ENCODE data around the gene PPP4R3B. TPM values are rescaled to one million over a fixed set of nuclear protein-coding genes. Genes with fewer than 3 reads are reported as not detected.
"Not testable (repeated sequence)": the region's sequence is repeated elsewhere in the genome, so short reads cannot be mapped to it uniquely, and the experiment has no call there.

Gene PPP4R3B
- total RNA-seq, 1 experiment from 2014 or later = 34.0 TPM

DNA sequence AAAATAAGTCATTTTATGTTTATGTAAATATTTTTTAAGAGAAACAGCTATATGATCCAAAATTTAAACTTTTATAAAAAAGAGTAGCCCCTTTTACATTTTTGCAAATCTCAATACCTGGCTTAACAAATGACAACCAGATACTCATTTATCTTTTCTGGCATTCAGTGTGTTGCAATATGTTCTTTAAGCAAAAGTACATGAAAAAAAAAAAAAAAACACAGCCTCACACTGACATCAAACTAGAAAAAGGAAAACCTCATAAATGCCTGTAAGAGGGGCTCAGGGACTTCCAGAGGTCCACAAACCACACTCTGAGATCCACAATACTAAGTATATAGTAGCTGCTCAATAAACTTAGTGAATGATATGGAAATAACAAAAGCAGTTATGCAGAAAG, 21.9 kb downstream of the PPP4R3B start:
- DNase-seq (ENCODE audit: low read depth) = no peak

GRCh38 chr2:55592130-55592529, 25.3 kb downstream of the PPP4R3B start:
- no peak for DNase-seq (ENCODE audit: low read depth)

DNA sequence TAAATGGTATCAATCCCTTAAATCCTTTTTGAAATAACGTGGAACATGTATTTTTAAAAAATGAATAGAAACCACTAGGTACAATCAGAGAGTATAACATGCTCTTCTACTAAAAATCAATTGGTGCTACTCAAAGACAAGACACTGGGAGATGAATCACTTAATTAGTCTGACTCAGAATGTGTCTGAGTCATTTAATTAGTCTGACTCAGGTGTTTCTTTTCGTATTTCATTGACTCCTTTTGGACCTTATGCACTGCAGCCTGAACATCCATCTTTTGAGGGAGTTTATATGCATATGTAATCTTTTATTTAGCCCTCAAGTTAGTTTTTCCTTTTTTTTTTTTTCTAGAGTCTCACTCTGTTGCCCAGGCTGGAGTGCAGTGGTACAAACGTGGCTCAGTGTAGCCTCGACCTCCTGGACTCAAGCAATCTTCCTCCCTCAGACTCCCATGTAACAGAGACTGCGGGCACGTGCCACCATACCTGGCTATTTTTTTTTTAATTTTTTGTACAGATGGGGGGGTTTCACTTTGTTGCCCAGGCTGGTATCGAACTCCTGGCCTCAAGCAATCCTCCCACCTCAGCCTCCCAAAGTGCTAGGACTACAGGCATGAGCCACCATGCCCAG, 26.5 kb downstream of the PPP4R3B start:
- peak; percentile 92 for DNase-seq (ENCODE audit: low read depth)

DNA sequence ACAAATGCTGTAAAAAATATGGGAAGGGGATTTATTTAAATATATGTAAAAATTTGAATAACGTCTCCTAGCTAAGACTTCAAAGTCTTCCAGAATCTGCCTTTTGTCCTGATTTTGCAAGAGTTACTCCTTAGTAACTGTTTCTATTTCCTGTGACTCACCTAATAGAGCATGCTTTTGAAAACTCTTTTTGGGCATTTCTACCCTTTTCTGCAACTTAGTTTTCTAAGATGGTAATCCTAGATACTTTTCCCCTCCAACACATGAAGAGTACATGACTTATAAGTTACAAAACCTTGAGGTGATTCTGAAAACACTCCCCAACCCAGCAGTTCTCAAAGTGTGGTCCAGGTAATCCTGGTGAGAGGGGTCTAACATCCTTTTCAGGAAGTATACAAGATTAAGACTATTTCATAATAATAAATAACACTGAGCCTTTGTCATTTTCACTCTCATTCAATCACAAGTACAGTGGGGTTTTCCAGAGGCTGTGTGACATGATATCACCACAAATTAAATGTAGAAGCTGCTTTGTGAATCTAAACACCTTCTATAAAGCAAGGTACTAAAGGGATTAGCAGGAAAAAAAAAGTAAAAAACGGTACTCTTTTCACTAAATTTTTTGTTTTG, 31.9 kb downstream of the PPP4R3B start:
- DNase-seq (ENCODE audit: low read depth) = peak; percentile 71

- DNase-seq (ENCODE audit: low read depth) = peak; percentile 61
Observed at GRCh38 chr2:55581874-55582547, 35.4 kb downstream of the PPP4R3B start.

GRCh38 chr2:55581435-55581834, 36.0 kb downstream of the PPP4R3B start:
- no peak for DNase-seq (ENCODE audit: low read depth)

GRCh38 chr2:55569002-55569401, 48.4 kb downstream of the PPP4R3B start:
- not testable (repeated sequence) for DNase-seq (ENCODE audit: low read depth)

DNA sequence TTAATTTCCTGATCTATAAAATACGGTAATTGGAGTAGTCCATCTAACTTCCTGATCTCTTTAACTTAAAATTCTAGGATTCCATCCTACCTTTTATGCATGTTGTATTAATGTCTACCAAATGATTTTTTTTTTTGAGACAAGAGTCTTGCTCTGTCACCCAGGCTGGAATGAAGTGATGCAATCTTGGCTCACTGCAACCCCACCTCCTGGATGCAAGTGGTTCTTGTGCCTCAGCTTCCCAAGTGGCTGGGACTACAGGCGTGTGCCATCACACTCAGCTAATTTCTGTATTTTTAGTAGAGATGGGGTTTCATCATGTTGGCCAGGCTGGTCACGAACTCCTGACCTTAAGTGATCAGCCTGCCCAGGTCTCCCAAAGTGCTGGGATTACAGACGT, 50.1 kb downstream of the PPP4R3B start:
- no peak for DNase-seq (ENCODE audit: low read depth)

GRCh38 chr2:55565613-55566012, 51.8 kb downstream of the PPP4R3B start:
- no peak for DNase-seq (ENCODE audit: low read depth)

GRCh38 chr2:55560855-55561254, 56.6 kb downstream of the PPP4R3B start:
- no peak for DNase-seq (ENCODE audit: low read depth)

GRCh38 chr2:55556809-55557208, 60.6 kb downstream of the PPP4R3B start:
- DNase-seq (ENCODE audit: low read depth) = no peak

DNA sequence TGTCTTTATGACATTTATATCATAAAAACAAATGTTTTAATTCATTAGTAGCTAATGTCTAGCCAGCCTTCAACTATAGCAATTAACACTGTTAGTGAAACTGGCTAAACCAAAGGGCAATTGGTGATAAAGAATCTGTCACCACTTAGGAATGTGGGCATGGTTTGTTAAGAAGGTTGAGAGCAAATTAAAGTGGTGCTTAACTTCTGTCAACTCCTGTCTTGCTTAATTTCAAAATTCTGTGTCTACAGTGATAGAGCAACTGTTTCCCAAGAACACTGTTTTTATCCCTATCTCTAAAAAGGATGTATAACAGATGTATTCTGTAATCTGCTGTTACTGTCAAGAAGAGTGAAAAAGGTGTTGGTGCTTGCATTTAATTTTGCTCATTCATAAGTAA, 61.4 kb downstream of the PPP4R3B start:
- peak; percentile 41 for DNase-seq (ENCODE audit: low read depth)

DNA sequence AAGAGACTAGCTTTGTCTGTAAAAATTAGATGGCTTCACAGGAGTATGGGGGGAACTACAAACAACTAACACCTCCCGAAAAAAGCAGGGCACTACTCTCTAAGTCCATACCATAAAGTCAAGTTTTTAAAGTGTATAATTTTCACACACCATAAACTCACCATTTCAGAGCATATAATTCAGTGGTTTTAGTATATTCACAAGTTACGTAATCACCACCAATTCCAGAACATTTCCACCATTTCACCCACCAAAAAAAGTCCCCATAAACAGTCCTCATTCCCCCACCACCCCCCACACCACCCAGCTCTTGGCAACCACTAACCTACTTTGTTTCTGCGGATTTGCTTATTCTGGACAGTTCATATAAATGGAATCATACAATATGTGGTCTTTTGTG, 64.1 kb downstream of the PPP4R3B start:
- DNase-seq (ENCODE audit: low read depth) = no peak

DNA sequence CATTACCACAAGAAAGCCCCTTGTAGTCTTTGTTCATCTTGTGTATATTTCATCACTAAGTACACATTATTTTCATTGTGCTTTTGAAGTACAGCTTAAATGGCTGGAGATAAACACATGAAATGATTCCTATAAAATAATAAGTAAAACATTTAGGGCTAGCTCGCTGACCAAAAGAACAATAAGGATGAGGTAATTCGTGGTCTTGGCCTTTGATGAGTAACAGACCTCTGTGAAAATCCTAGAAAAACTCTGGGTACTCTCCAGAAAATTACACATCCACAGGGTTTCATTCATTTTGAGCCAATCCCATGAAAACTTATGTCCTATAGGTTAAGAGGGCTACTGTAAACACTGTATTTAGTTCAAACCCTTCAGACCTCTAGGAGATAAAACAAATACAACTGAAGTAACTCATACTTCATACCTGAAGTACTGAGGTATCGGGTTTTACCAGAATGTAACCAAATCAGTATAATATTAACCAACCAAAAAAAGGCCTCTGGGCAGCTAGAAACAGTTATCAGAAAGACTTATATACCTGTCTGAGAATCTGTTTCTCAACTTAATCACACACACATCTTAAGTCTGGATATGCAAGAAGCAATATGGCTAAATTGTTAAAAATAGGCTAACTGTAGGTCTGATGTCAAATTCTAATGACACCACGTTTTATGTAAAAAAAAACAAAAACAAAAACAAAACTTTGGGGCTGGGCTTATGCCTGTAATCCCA, 66.9 kb downstream of the PPP4R3B start:
- peak; percentile 69 for DNase-seq (ENCODE audit: low read depth)

GRCh38 chr2:55547679-55548078, 69.7 kb downstream of the PPP4R3B start:
- DNase-seq (ENCODE audit: low read depth) = not testable (repeated sequence)

GRCh38 chr2:55547001-55547400, 70.4 kb downstream of the PPP4R3B start:
- no peak for DNase-seq (ENCODE audit: low read depth)

- no peak for DNase-seq (ENCODE audit: low read depth)
Observed at GRCh38 chr2:55530539-55531081, 86.8 kb downstream of the PPP4R3B start.

DNA sequence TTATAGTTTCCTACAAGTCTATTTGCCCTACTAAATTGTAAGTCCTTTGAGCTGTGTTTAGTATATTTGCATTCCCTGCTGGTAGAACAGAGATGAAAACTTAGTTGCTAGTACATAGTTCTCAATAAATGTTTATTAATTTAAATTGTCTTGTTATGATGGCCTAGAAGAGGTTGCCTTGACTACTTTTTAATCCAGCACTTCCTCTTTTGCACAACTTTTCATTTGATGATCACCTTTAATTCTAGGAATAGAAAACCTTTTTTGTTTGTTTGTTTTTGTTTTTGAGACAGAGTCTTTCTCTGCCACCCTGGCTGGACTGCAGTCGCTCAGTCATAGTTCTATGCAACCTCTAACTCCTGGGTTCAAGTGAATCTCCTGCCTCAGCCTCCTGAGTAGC, 91.2 kb downstream of the PPP4R3B start:
- DNase-seq (ENCODE audit: low read depth) = no peak

GRCh38 chr2:55524884-55525437, 92.5 kb downstream of the PPP4R3B start:
- no peak for DNase-seq (ENCODE audit: low read depth)

- DNase-seq (ENCODE audit: low read depth) = peak; percentile 49
Observed at GRCh38 chr2:55519938-55520885, 97.2 kb downstream of the PPP4R3B start.

DNA sequence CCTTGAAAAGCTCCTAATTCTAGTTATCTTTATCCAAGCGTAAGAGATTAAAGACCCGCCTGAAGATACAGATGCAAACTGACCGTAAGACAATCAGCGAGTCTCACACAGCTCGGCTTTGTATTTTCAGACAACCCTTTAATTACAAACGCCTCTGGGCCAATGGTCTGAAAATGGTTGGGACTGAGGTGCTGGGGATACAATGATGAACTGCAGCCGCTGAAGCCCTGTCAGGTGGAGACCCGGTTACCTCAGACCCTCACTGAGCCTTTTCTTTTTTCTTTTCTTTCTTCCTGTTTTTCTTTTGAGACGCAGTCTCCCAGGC, 98.6 kb downstream of the PPP4R3B start:
- DNase-seq (ENCODE audit: low read depth) = peak; percentile 41
